Fibroblast of gingiva (primary cell): ENCODE measurements around the gene TOLLIP.

Source experiments
- DNase-seq: peaks from one replicate; pipeline ENCODE4 v3.0.0-alpha.2; 2011; ENCODE audit warnings: low read depth

TOLLIP gene

DNA sequence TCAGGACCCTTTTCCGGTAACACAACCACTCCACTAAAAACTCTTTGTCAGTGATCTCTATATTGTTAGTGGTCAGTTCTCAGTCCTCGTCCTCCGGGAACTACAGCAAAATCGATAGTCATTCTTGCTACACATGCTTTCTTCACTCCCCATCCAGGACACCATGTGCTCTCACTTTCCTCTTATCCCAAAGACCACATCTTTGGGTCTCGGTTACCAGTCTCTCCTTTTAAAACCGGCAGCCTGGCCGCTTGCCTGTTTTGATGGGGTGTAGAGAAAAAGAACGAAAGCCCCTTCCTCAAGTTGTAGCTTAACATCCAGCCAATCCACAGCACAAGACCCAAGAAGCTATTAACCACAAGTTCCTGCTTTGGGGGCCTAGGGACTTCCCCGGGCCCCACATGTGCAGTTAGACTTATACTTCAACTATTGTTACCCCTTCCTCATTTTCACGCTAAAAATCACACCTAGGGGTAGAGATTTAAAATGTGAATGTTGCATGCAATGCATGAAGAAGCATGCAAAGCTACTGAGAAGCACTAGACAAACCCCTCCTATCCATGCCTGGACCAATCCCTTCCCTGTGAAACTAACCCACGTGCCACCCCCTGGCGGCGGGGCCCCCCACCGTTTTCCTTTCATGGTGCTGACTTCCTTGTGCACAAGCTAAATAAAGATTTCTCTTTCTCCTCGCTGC, 1.5 kb upstream of the TOLLIP start:
- DNase-seq: no peak

DNA sequence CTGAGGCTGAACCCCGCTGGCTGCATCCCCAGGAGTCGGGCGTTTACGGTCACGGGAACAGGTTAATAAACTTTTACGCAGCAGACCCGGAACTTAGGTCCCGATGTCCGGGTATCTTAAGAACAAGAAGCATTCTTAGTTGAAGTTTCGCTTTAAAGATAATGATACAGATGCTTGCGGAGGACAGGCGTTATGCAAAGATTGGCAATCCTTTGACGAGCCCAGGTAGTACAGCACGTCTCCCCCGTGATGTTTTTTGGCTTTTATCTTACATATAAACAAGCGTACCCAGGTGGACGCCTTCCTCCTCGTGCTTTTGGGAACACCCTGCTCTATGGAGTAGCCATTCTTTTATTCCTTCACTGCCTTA, 871 bp upstream of the TOLLIP start:
- no peak for DNase-seq

DNA sequence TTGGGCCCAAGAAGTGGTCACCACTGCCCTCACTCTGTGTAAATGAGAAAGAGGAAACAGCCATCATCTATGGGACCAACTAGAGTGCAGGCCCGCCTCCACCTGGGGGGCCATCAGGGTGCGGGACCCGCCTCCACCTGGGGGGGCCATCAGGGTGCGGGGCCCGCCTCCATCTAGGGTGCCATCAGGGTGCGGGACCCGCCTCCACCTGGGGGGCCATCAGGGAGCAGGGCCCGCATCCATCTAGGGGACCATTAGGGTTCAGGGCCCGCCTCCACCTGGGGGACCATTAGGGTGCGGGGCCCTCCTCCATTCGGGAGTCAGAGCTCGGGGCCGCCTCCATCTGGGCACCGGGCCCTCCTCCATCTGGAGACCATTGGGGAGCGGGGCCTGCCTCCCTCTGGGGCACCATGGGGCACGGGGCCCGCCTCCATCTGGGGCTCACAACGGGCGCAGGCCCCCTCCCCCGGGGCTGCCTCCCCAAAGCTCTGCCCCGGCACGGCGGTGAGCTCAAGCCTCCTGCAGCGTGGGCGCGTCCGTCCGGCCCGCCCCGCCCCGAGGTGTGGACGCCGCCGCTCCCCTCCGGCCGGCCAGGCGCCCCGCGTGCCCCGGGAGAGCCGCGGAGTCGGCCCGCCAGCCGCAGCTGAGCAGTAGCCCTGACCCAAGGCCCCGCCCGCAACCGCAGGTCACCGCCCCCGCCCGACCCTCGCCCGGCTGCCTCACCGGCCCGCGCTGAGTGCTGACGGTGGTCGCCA, 512 bp downstream of the TOLLIP start:
- DNase-seq: no peak

DNA sequence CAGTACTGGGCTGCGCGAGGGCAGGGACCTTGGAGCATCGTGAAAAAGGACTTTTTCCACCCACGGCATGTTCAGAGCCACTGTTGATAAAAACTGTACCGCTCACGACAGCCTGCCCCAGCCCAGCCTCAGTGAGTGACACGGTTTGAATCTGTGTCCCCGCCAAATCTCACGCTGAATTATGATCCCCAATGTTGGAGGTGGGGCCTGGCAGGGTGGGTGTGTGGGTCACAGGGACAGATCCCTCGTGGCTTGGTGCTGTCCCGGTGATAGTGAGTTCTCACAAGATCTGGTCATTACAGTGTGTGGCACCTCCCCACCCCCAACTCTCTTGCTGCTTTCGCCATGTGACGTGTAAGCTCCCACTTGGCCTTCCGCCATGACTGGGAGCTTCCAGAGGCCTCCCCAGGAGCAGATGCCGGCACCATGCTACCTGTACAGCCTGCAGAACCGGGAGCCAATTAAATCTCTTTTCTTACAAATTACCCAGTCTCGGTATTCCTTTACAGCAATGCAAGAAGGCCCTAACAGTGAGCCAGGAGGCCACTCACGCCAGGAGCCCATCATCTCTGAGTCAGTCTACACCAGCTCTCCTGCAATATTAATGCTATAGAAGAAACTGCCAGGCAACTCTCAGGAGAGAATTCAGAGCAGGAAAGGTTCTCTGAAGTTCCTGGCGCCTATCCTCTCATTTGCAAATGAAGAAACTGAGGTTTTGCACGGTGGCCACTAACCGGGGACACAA, 1.3 kb downstream of the TOLLIP start:
- DNase-seq: no peak

- DNase-seq: no peak
Observed at GRCh38 chr11:1307163-1307870, 2.1 kb downstream of the TOLLIP start.

DNA sequence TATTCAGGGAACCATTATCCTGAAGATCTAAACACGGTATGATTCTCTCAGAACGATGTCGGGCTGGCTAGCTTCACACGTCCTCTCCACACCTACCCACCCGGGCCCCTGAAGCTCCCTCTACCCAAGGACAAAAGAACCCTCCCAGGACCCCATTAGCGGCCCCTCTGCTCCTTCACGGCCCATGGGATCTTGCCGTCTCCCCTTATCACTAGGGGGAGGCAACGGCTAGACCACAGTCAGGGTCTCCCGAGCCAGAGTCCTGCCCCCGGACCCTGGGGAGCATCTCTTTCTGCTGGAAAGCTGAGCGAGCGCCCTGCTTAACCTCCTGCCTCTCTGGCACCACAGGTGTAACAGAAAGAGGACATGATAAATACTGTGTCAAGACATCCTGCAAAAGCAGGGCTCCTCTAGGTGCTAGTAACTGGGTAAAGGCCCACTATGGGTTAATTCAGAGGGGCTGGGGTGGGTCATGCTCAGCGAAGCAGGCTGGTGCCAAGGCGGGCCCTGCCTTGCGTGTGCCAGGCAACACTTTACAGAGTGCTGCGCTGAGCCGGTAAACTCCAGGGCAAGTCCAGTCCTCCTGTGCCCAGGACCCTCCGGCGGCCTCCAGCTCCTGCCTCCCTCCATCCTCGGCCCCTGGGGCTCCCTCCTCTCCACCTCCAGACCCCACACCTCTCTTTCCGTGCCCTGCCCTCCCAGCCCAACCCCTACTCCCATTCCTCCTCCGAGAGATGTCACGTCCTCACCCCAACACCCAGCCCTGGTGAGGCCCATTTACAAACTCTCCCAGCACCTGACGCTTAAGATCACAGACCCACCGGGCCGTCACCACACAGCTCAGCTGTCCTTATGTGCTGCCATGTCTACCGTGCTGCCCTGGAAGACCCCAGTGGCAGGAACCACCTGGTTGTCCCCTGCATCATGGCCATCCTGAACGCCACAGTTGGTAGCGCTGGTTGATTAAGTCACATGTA, 3.0 kb downstream of the TOLLIP start:
- DNase-seq: no peak

DNA sequence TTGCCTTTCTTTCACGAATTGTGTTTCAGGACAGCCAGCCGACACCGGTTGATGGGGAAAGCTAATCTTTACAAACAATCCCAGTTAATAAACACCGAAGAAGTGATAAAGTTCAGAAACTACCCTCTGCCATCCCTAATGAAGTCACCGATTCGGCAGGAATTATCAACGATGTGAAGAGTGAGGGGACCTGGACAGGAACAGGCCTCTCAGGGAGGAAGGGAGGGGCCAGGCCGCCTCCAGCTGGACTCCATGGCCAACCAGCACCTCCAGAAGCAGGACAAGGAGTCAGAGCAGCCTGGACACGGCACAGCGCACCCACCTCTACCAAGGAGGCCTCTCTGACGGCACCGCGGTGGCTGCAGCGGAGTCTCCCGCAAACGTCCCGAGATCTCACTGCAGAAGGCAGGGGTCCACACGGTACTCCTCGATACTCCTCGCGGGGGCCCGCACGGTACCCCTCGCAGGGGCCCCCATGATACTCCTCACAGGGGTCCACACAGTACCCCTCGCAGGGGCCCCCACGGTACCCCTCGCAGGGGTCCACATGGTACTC, 3.9 kb downstream of the TOLLIP start:
- DNase-seq: no peak

DNA sequence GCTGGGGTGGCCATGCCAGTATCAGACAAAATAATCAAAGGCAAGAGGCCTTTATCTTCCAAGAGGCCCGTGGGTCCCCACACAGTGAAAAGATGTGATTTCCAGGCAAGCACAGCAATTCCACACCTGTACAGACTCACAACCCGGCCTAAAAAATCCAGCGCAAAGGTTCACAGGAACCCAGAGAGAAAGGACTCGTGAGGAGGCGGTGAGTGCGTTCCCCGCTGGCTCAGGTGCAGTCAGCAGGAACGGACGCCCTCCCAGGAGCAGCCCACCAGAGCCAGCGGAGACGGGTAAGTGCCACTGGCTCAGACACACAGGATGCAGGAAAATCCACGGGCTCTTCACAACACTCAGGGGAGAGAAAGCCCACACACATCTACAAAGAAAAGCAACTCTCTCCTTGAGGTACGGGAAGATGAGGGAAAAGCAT, 4.4 kb downstream of the TOLLIP start:
- no peak for DNase-seq

- DNase-seq: no peak
Observed at GRCh38 chr11:1304380-1304779, 5.1 kb downstream of the TOLLIP start.

GRCh38 chr11:1303973-1304372, 5.5 kb downstream of the TOLLIP start:
- DNase-seq: no peak

DNA sequence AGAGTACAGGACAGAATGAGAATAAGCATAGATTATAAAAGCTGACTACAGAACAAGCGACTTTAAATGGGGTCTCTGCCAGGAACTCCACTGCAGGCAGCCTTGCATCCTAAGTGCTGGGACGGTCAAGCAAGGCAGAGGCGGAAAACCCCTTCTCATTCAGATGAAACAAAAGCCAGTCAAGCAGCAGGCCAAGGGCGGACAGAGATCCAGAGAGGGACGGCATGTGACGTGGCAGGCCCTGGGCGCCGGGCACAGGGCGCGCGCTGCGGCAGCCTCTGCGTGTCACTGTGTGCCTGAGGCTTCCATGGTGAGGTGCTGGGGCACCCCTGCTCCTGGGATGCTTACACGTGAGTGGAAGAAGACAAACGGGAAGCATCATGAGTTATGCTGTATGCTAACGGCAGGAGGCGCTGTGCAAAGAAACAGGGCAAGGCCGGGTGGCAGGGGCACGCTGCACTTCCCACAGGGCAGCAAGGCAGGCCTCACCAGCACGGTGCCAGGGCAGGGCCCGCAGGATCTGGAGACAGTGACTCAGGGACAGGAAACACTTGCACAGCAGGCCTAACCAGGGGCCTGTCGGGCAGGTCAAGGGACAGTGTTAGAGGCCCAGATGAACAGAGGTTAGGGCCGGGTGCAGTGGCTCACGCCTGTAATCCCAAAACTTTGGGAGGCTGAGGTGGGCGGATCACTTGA, 6.2 kb downstream of the TOLLIP start:
- peak; percentile 36 for DNase-seq

GRCh38 chr11:1302461-1303125, 6.8 kb downstream of the TOLLIP start:
- DNase-seq: no peak

- DNase-seq: no peak
Observed at GRCh38 chr11:1302041-1302460, 7.4 kb downstream of the TOLLIP start.

GRCh38 chr11:1301220-1302000, 8.0 kb downstream of the TOLLIP start:
- DNase-seq: no peak

GRCh38 chr11:1300569-1301187, 8.8 kb downstream of the TOLLIP start:
- no peak for DNase-seq

- no peak for DNase-seq
Observed at GRCh38 chr11:1300121-1300520, 9.3 kb downstream of the TOLLIP start.

DNA sequence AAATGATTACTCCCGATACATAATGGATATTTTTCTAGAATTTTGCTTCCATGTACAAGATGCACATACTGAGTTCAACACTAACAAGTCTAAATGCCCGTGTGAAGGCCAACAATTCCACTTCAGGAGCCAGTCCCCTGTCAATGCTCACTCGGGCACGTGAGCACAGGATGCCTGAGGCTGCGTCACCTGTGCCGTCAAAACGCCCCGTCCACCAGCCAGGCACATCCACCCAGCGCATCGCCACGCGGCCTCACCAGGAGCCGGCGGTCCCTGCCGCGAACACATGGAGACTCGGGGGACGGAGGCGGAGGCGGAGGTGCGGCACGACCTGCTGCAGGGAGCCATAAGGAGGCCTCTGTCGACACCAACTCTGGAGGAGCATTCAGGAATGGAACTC, 9.8 kb downstream of the TOLLIP start:
- DNase-seq: no peak
